H1 (cell line): ENCODE measurements around the gene ZCCHC3. TPM values are rescaled to one million over a fixed set of nuclear protein-coding genes. Genes with fewer than 3 reads are reported as not detected.

Experiments
- CTCF ChIA-PET: fragments of 300-600 bp; sonication (Branson Sonifier 250); formaldehyde crosslinking; loops from one replicate; lab custom pipeline; 2021; ENCODE audit not compliant: partially characterized antibody; lab: Charles Lee
- POLR2A ChIA-PET: fragments of 300-600 bp; sonication (Branson Sonifier 250); formaldehyde crosslinking; loops from one replicate; lab custom pipeline; 2021; ENCODE audit warnings: inconsistent platforms; ENCODE audit not compliant: partially characterized antibody; lab: Charles Lee
- DNase-seq, 2 experiments: peaks; one replicate each; pipeline versions ENCODE4 v3.0.0 to v3.0.0-alpha.2; 2010 to 2022; ENCODE audit warnings: low spot score in 2 of 2, low read depth in 1 of 2, mixed read lengths in 1 of 2
- FAIRE-seq: peaks from 2 replicates; lab custom pipeline; 2011; peaks lifted over from hg19 to GRCh38; lab: Jason Lieb, UNC
- H2AFZ ChIP-seq: 2 replicates; pipeline ENCODE4 v1.8.1; 2012; ENCODE audit warnings: low read length, inconsistent platforms
- H2AK5ac ChIP-seq: 2 replicates; pipeline ENCODE4 v1.6.1; 2013; ENCODE audit warnings: low read depth, low read length
- H2BK120ac ChIP-seq: replicated peaks from 2 replicates; pipeline ENCODE3; 2013; ENCODE audit warnings: low read depth, low read length, inconsistent platforms
- H2BK12ac ChIP-seq: 2 replicates; pipeline ENCODE4 v1.6.1; 2013; ENCODE audit warnings: low read depth, low read length
- H2BK15ac ChIP-seq: 2 replicates; pipeline ENCODE4 v1.6.1; 2013; ENCODE audit warnings: low read length
- H2BK20ac ChIP-seq: 2 replicates; pipeline ENCODE4 v1.6.1; 2013; ENCODE audit warnings: low read length
- H2BK5ac ChIP-seq: 2 replicates; pipeline ENCODE4 v1.6.1; 2013; ENCODE audit warnings: low read depth, low read length
- H3K14ac ChIP-seq: 2 replicates; pipeline ENCODE4 v1.6.1; 2013; ENCODE audit warnings: inconsistent platforms; ENCODE audit not compliant: insufficient read length
- H3K18ac ChIP-seq: 2 replicates; pipeline ENCODE4 v1.6.1; 2013; ENCODE audit warnings: low read length; ENCODE audit errors: extremely low read depth
- H3K23ac ChIP-seq: 2 replicates; pipeline ENCODE4 v1.6.1; 2013; ENCODE audit warnings: inconsistent platforms; ENCODE audit not compliant: insufficient read length
- H3K23me2 ChIP-seq: 2 replicates; pipeline ENCODE4 v1.6.1; 2013; ENCODE audit warnings: low read depth, low read length
- H3K27ac ChIP-seq: 2 replicates; pipeline ENCODE4 v1.6.1; 2011; ENCODE audit warnings: low read depth, low read length, inconsistent platforms
- H3K27me3 ChIP-seq, 4 experiments: replicated peaks in 1 of 4; 1 replicate in 1 of 4; 2 replicates in 3 of 4; pipeline versions ENCODE4 v1.6.1 to v1.8.1; 2011 to 2013; ENCODE audit warnings: low read length in 3 of 4, mild to moderate bottlenecking in 3 of 4, inconsistent platforms in 2 of 4, mixed read lengths in 2 of 4, moderate library complexity in 1 of 4; ENCODE audit not compliant: control insufficient read depth in 3 of 4, insufficient read depth in 3 of 4; ENCODE audit errors: extremely low read depth in 1 of 4
- H3K36me3 ChIP-seq, 4 experiments: 2 replicates each; pipeline versions ENCODE4 v1.6.1 to v1.8.1; 2011 to 2013; ENCODE audit warnings: mild to moderate bottlenecking in 4 of 4, low read length in 3 of 4, moderate library complexity in 2 of 4, control low read depth in 1 of 4, inconsistent platforms in 1 of 4; ENCODE audit not compliant: insufficient read depth in 4 of 4, control insufficient read depth in 2 of 4
- H3K4ac ChIP-seq: replicated peaks from 2 replicates; pipeline ENCODE3; 2013; ENCODE audit warnings: low read length, low read depth, mixed read lengths, inconsistent platforms; ENCODE audit not compliant: insufficient read length
- H3K4me1 ChIP-seq, 4 experiments: replicated peaks in 1 of 4; 1 replicate in 1 of 4; 2 replicates in 3 of 4; pipeline versions ENCODE4 v1.6.1 to v1.8.1; 2011 to 2013; ENCODE audit warnings: low read length in 3 of 4, inconsistent platforms in 2 of 4, mixed read lengths in 1 of 4; ENCODE audit not compliant: insufficient read depth in 4 of 4, control insufficient read depth in 3 of 4
- H3K4me2 ChIP-seq, 2 experiments: 2 replicates each; pipeline versions ENCODE4 v1.6.1 to v1.8.1; 2011 to 2013; ENCODE audit warnings: low read depth in 2 of 2, low read length in 2 of 2, control low read depth in 1 of 2, inconsistent platforms in 1 of 2, mild to moderate bottlenecking in 1 of 2; ENCODE audit not compliant: insufficient read depth in 1 of 2
- H3K4me3 ChIP-seq, 4 experiments: fragments of 200-600, 300-600 bp in 1 of 4; sonication (generic), shearing (Covaris generic), sonication (Bioruptor Twin) in 1 of 4; 2 replicates each; pipeline versions ENCODE4 v1.5.1 to v1.8.1; 2011 to 2016; ENCODE audit warnings: low read length in 4 of 4, low read depth in 3 of 4, control low read depth in 2 of 4, inconsistent platforms in 2 of 4, mild to moderate bottlenecking in 2 of 4, mixed read lengths in 1 of 4, moderate library complexity in 1 of 4; ENCODE audit not compliant: insufficient read depth in 2 of 4; ENCODE audit errors: extremely low read depth in 1 of 4
- H3K56ac ChIP-seq: replicated peaks from 2 replicates; pipeline ENCODE3; 2013; ENCODE audit warnings: low read depth, mild to moderate bottlenecking, mixed read lengths, low read length, inconsistent platforms; ENCODE audit not compliant: insufficient read length
- H3K79me1 ChIP-seq: 2 replicates; pipeline ENCODE4 v1.6.1; 2013; ENCODE audit warnings: low read depth, low read length, control low read depth
- H3K79me2 ChIP-seq, 2 experiments: 2 replicates each; pipeline versions ENCODE4 v1.6.1 to v1.8.1; 2012 to 2013; ENCODE audit warnings: low read length in 2 of 2, mild to moderate bottlenecking in 2 of 2, inconsistent platforms in 1 of 2; ENCODE audit not compliant: insufficient read depth in 2 of 2, control insufficient read depth in 1 of 2
- H3K9ac ChIP-seq, 4 experiments: replicated peaks in 1 of 4; 1 replicate in 1 of 4; 2 replicates in 3 of 4; pipeline versions ENCODE4 v1.6.1 to v1.8.1; 2011 to 2013; ENCODE audit warnings: low read depth in 3 of 4, low read length in 3 of 4, control low read depth in 2 of 4, mild to moderate bottlenecking in 2 of 4, moderate library complexity in 2 of 4, inconsistent platforms in 1 of 4; ENCODE audit errors: extremely low read depth in 1 of 4
- H3K9me3 ChIP-seq, 2 experiments: 2 replicates each; pipeline versions ENCODE4 v1.6.1 to v1.8.1; 2012 to 2013; ENCODE audit warnings: mild to moderate bottlenecking in 2 of 2, moderate library complexity in 2 of 2, control low read depth in 1 of 2, inconsistent platforms in 1 of 2, low read depth in 1 of 2, low read length in 1 of 2, mixed read lengths in 1 of 2; ENCODE audit not compliant: insufficient read depth in 2 of 2
- H4K20me1 ChIP-seq, 2 experiments: replicated peaks in 1 of 2; 2 replicates each; pipeline versions ENCODE3 to v1.8.1; 2011 to 2013; ENCODE audit warnings: inconsistent platforms in 2 of 2, low read length in 2 of 2, mild to moderate bottlenecking in 1 of 2; ENCODE audit not compliant: insufficient read depth in 2 of 2, control insufficient read depth in 1 of 2
- H4K5ac ChIP-seq: 2 replicates; pipeline ENCODE4 v1.6.1; 2013; ENCODE audit warnings: low read length, low read depth, mixed read lengths, inconsistent platforms; ENCODE audit not compliant: insufficient read length
- H4K8ac ChIP-seq: 2 replicates; pipeline ENCODE4 v1.8.0; 2013; ENCODE audit warnings: mild to moderate bottlenecking, moderate library complexity, low read length, inconsistent platforms; ENCODE audit not compliant: insufficient read depth; ENCODE audit errors: extremely low read depth
- H4K91ac ChIP-seq: replicated peaks from 2 replicates; pipeline ENCODE3; 2013; ENCODE audit warnings: low read length, mixed read lengths, inconsistent platforms; ENCODE audit not compliant: insufficient read length
- KDM5A ChIP-seq: fragments of 200-600 bp; IDR thresholded peaks from 2 replicates; pipeline ENCODE4 v1.7.1; 2012; ENCODE audit warnings: mild to moderate bottlenecking, low read length, inconsistent platforms, mixed read lengths
- MAFK ChIP-seq: IDR thresholded peaks from 2 replicates; pipeline ENCODE4 v1.6.1; 2012; ENCODE audit warnings: low read depth, mild to moderate bottlenecking, improper control_type of control experiment, low read length
- TAF7 ChIP-seq: optimal IDR thresholded peaks from 2 replicates; pipeline ENCODE3; 2011; ENCODE audit warnings: low read depth, mild to moderate bottlenecking, inconsistent platforms, low read length, moderate library complexity, borderline replicate concordance
- WGBS, 2 experiments: shearing (Covaris generic) in 1 of 2; methylation state at CpG; one replicate each; pipeline versions ENCODE4 v1.1.6 to v1.1.7; 2013 to 2015; ENCODE audit warnings: low lambda C conversion rate in 2 of 2, mixed read lengths in 2 of 2, inconsistent platforms in 1 of 2, low coverage in 1 of 2, missing lambda C conversion rate in 1 of 2; ENCODE audit not compliant: insufficient replicate concordance in 2 of 2, insufficient coverage in 1 of 2, insufficient read length in 1 of 2; ENCODE audit errors: extremely low coverage in 1 of 2, missing lambda C conversion rate in 1 of 2; 5-methylcytosine and 5-hydroxymethylcytosine counted together
- polyA plus RNA-seq, 7 experiments: library from polyadenylated mRNA; depleted of rRNA in 3 of 7; stranded (reverse) in 5 of 7; unstranded in 2 of 7; fragments of >200 nt in 5 of 7; fragments of 200-250 nt in 2 of 7; gene quantifications; 1 replicate in 5 of 7; 2 replicates in 1 of 7; 4 replicates in 1 of 7; pipeline versions ENCODE4 v1.2.1 to v1.2.3, GENCODE V29; 2011 to 2013; ENCODE audit warnings: missing spikeins in 2 of 7, mixed read lengths in 2 of 7
- total RNA-seq: library from RNA; stranded (reverse); fragmentation: NEBNext Ultra II Directional; extraction: Animal tissue kit (Norgen Biotek cat#: 25700); gene quantifications from 2 replicates; pipeline ENCODE4 v1.2.1, GENCODE V29; 2021

The ZCCHC3 gene
- total and polyA plus RNA-seq, 2 of the 8 experiments (the other 6 are each of a cell fraction or from before 2014, with no cell fraction given) = 33.7 to 52.4 TPM

DNA sequence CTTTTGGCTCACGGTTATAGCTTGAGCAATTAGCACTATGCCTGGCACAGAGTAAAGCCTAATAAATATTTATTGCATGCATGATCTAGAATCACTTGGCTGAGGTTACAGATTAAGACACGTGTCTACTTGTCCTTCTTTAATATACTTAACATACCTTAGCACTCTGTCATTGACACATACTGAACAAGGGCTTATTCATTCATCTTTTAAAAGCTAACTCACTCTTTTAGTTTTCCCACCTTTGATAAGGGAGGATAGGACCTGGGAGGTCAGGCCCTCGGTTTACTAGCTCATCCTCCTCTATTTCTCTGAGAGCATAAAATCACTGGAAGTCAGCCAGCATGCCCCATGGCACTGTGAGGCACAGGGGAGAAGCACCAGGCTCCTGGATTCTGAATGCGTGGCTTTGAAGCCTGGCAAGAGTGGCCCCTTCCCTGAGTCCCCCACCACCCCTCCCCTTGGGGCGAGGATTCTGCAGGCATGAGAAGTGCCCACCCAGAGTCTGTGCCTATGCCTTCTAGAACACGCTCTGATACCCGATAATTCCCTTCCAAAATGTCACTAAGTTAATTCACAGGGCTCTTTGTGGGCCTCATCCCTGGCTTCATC, 11.2 kb downstream of the ZCCHC3 start:
- 86% methylated on average over 7 of the region's 7 CpGs; no CpG with 5 or more reads in 1 of the 2 experiments for WGBS, 2 experiments
- ChIA-PET CTCF (interaction anchor here (1.1 to 4.5 kb wide), 6 partner anchors 9 to 27 kb away, joined by 3 to 30 read pairs (median 16); no protein-coding TSS in a partner anchor), POLR2A (interaction anchor here (1.3 to 6.4 kb wide), 6 partner anchors 10 to 39 kb away, joined by 3 to 97 read pairs (median 6); partner anchors contain the start of genes NRSN2, SOX12 and ZCCHC3)
- TF ChIP-seq TAF7 (no peak), KDM5A (no peak), MAFK (no peak)
- FAIRE-seq (no peak), DNase-seq (no peak)
- no peak overlapping the region; the same call in 1 of the 2 replicates for H2AK5ac ChIP-seq
- H4K91ac ChIP-seq = no peak overlapping the region
- no peaks in the 10 kb centered on the region for H3K9me3 ChIP-seq
- H3K4ac ChIP-seq = no peak overlapping the region
- H3K4me2 ChIP-seq = peak overlapping the region; percentile 79 to 92; a peak in 2 of 4 replicates
- H3K36me3 ChIP-seq = no peaks in the 10 kb centered on the region
- no peaks in the 10 kb centered on the region for H3K27me3 ChIP-seq
- peaks cover 4 to 11% (median 6%) of the 10 kb centered on the region in 4 experiments for H3K4me1 ChIP-seq
- no peak overlapping the region for H2AFZ ChIP-seq
- H3K14ac ChIP-seq = no peak overlapping the region
- no peak overlapping the region for H3K4me3 ChIP-seq
- H4K8ac ChIP-seq = no peak overlapping the region
- H2BK15ac ChIP-seq = peak overlapping the region; percentile 34; the same call in 1 of the 2 replicates
- peak overlapping the region; percentile 6 for H2BK120ac ChIP-seq
- no peaks in the 10 kb centered on the region for H3K79me2 ChIP-seq
- H3K56ac ChIP-seq = no peak overlapping the region
- H3K27ac ChIP-seq = no peak overlapping the region
- H3K9ac ChIP-seq = no peak overlapping the region
- H3K18ac ChIP-seq = no peak overlapping the region; the same call in 1 of the 2 replicates
- no peak overlapping the region for H4K5ac ChIP-seq
- no peaks in the 10 kb centered on the region for H3K79me1 ChIP-seq
- H2BK12ac ChIP-seq = no peak overlapping the region; the same call in 1 of the 2 replicates
- no peaks in the 10 kb centered on the region for H4K20me1 ChIP-seq
- H2BK5ac ChIP-seq = no peak overlapping the region
- no peak overlapping the region for H3K23ac ChIP-seq
- H2BK20ac ChIP-seq = 0 out of 2 replicates have a peak overlapping the region, but pooled peaks have one; percentile 25
- H3K23me2 ChIP-seq = peaks cover 4% of the 10 kb centered on the region
